GM19035 (cell line): ENCODE data around the gene RDX.
"Not testable (repeated sequence)": the region's sequence is repeated elsewhere in the genome, so short reads cannot be mapped to it uniquely, and the experiment has no call there.

Experiments used
- ATAC-seq: cut with Tn5 transposase; IDR thresholded peaks from one replicate; pipeline ENCODE4 v1.9.1; 2021; ENCODE audit not compliant: unreplicated experiment

Gene RDX

GRCh38 chr11:110279881-110280280 lies 16.5 kb downstream of the RDX start:
- no peak for ATAC-seq

GRCh38 chr11:110272919-110273318 lies 23.5 kb downstream of the RDX start:
- no peak for ATAC-seq

GRCh38 chr11:110269996-110270395 lies 26.4 kb downstream of the RDX start:
- no peak for ATAC-seq

GRCh38 chr11:110268441-110268840 lies 28.0 kb downstream of the RDX start:
- ATAC-seq = no peak

GRCh38 chr11:110262072-110262403 lies 34.4 kb downstream of the RDX start:
- no peak for ATAC-seq

GRCh38 chr11:110261195-110262071 lies 35.0 kb downstream of the RDX start:
- ATAC-seq = no peak

- no peak for ATAC-seq
Observed at GRCh38 chr11:110253525-110253924, 42.9 kb downstream of the RDX start.

GRCh38 chr11:110251836-110252235 lies 44.6 kb downstream of the RDX start:
- no peak for ATAC-seq

- no peak for ATAC-seq
Observed at GRCh38 chr11:110250168-110250567, 46.2 kb downstream of the RDX start.

- no peak for ATAC-seq
Observed at GRCh38 chr11:110249766-110250165, 46.6 kb downstream of the RDX start.

- ATAC-seq = no peak
Observed at GRCh38 chr11:110249066-110249465, 47.3 kb downstream of the RDX start.

GRCh38 chr11:110243791-110244190 lies 52.6 kb downstream of the RDX start:
- ATAC-seq = no peak

GRCh38 chr11:110242746-110243145 lies 53.7 kb downstream of the RDX start:
- ATAC-seq = no peak

- no peak for ATAC-seq
Observed at GRCh38 chr11:110242188-110242587, 54.2 kb downstream of the RDX start.

GRCh38 chr11:110235966-110236365 lies 60.4 kb downstream of the RDX start:
- no peak for ATAC-seq

- ATAC-seq = no peak
Observed at GRCh38 chr11:110230377-110230776, 66.0 kb downstream of the RDX start.

GRCh38 chr11:110219006-110219785 lies 77.2 kb downstream of the RDX start:
- no peak for ATAC-seq

- ATAC-seq = no peak
Observed at GRCh38 chr11:110217936-110218335, 78.5 kb downstream of the RDX start.

- ATAC-seq = no peak
Observed at GRCh38 chr11:110217223-110217877, 79.1 kb downstream of the RDX start.

GRCh38 chr11:110209313-110209694 lies 87.1 kb downstream of the RDX start:
- not testable (repeated sequence) for ATAC-seq

- ATAC-seq = not testable (repeated sequence)
Observed at GRCh38 chr11:110208678-110209312, 87.6 kb downstream of the RDX start.
